Coronary artery (tissue), 2 donors: ENCODE data around the gene IMPDH1.

Experiments used
- DNase-seq: peaks from one replicate; pipeline ENCODE4 v3.0.0-alpha.2; 2017; ENCODE audit warnings: low spot score
- H3K27ac ChIP-seq, 2 donors: fragments of 200-600 bp; sonication (generic); one replicate each; pipeline ENCODE4 v1.5.1; 2016 to 2019
- H3K4me3 ChIP-seq: fragments of 200-600 bp; sonication (generic); 2 replicates; pipeline ENCODE4 v1.5.1; 2016; ENCODE audit warnings: mild to moderate bottlenecking, moderate library complexity
- CTCF ChIP-seq: fragments of 200-600 bp; sonication (generic); IDR thresholded peaks from one replicate; pipeline ENCODE4 v1.5.1; 2019; ENCODE audit warnings: antibody characterized with exemption

The IMPDH1 gene

DNA sequence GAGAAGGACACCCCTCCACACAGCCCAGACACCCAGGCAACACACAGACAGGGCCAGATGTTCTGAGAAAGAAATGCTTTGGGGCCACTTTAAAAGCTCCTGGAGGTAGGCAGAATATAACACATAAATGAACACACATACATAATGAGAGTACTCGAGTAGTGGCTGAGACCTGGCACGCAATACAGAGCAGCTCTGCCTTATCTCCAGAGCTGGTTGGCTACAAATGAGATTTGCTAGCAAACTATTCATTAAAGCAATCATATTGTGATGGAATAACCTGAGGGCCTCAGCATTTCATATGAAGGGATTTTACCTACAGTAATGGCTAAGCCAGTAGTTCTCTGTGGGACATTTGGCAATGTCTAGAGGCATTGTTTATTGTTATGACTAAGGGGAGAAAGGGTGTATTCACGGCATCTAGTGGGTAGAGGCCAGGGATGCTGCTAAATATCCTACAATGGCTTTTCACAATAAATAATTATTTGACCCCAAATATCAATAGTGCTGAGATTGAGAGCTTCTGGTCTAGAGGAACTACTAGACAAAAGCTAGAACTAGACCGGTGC, 5.5 kb upstream of the IMPDH1 start:
- no peak for DNase-seq
- no peak overlapping the region for H3K4me3 ChIP-seq
- H3K27ac ChIP-seq: no peak overlapping the region
- TF ChIP-seq CTCF: no peak

GRCh38 chr7:128410451-128410753, 620 bp upstream of the IMPDH1 start:
- peak overlapping the region; percentile 93 for H3K27ac ChIP-seq
- DNase-seq: no peak
- TF ChIP-seq CTCF: no peak
- peak overlapping the region; percentile 76 for H3K4me3 ChIP-seq

DNA sequence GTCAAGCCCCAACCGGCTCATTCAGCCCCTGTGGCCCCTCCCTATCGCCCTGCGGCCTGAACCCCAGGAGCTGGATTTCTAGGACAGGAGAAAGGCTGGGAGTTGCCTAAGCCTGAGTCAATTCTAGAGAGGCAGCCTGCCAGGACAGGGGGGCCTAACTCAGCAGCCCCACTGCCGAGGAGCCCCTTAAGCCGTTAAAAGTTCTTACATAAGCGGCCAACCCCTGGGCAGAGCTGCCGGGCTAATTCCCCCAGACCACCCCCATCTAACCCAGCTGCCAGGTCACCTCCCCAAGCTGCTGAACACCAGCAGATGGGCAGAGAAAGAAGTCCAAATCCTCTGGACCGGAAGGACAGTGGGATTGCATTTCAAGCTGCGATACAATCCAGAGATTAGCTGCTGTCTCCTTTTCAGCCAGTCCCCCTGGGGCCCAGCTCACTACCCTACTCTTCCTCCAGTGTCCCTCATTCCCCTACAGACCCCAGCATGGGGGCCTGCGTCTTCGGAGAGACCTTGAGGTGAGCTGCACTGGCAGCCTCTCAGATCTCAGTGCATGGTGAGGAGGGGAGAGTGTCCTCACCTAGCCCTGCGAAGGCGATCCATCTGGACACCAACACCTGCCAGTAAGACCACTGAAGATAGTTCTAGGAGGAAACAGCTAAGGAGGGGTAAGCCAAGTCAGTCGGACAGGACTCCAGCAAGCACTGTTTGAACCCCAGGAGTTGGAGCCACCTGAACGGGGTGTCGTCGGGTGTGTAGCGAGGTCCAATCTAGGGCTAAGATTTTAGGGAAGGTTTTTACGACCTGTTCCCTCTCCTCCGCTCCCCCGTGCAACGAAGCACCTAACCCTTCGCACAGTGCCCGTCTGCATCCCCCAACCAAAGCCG, 830 bp downstream of the IMPDH1 start:
- Histone ChIP-seq H3K4me3 (peak overlapping the region; percentile 76), H3K27ac (peak overlapping the region; percentile 93)
- no peak for TF ChIP-seq CTCF
- no peak for DNase-seq

DNA sequence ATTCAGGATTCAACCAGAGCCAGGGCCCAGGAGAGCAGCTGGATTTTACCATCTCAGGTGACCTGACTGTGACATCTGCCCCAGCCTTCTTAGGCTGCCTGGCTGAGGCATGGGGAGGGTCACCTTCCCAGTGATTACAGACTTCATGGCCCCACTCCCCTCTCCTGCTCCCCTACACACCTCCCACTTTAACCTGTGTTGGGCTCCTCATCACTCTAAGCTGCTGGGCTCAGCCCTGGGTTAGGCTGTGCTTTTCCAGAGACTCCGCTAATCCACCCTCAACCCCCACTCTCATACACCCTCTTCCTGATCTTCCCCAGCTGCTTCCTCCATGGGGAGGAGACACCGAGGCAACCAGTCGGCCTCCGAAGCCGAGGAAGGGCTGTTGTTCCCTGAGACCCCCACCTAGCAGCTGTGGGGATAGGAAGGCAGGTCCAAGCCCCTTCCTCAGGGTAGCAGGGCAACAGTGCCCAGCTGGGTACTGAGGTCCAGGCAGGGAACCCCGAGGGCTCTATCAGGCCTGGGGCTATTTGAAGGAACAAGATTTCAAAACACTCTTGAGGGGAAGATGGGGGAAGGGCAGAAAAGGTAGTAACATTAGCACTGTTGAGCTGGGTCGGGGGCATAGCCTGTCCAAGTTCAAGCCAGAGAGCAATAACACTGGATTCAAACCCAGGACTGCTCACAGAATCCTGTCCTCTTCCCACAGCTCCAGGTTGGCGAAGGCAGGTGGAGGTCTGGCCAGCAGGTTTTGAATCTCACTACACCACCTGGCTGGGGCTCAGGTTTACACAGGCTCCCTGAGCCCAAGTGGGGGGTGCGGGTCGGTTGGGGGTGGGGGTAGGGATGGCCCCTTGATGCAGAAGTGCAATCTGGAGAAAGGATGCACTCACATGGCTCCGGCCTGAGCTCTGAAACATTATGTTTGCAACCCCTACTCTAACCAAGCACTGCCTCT, 1.8 kb downstream of the IMPDH1 start:
- no peak for TF ChIP-seq CTCF
- H3K4me3 ChIP-seq: peak overlapping the region; percentile 76
- no peak for DNase-seq
- peak overlapping the region; percentile 93 for H3K27ac ChIP-seq

- Histone ChIP-seq H3K4me3 (no peak overlapping the region), H3K27ac (peak overlapping the region in 1 of 2 donors; percentile 93)
- no peak for DNase-seq
- TF ChIP-seq CTCF: no peak
These were observed 2.6 kb downstream of the IMPDH1 start for GRCh38 chr7:128407233-128407589.

GRCh38 chr7:128406314-128407232, 3.2 kb downstream of the IMPDH1 start:
- no peak for TF ChIP-seq CTCF
- DNase-seq: no peak
- H3K27ac ChIP-seq: peak overlapping the region in 1 of 2 donors; percentile 93
- H3K4me3 ChIP-seq: peak overlapping the region; percentile 92
